Cardiac septum (tissue), 1 donor: ENCODE results near the gene CELSR1. TPM values are rescaled to one million over a fixed set of nuclear protein-coding genes. Genes with fewer than 3 reads are reported as not detected.

Experiments used
- DNase-seq: peaks from one replicate; pipeline ENCODE4 v3.0.0-alpha.2; 2020; ENCODE audit warnings: low spot score
- intact Hi-C: fragments of 100-400 bp; cut with DNase I; formaldehyde crosslinking; loops from one replicate; pipeline ENCODE4 v1.14.0; 2022
- total RNA-seq: library from RNA; stranded (reverse); fragmentation: NEBNext Ultra II Directional; extraction: Animal tissue kit (Norgen Biotek cat#: 25700); gene quantifications from one replicate; pipeline ENCODE4 v1.2.1, GENCODE V29; 2021
- donor health status: DM: no; HTN: no; CAD: no.

Gene CELSR1
- total RNA-seq, 1 donor from 2014 or later: 13.3 TPM

- DNase-seq: no peak
Observed at GRCh38 chr22:46439111-46439510, 98.3 kb downstream of the CELSR1 start.

GRCh38 chr22:46437671-46438440 lies 99.6 kb downstream of the CELSR1 start:
- DNase-seq: no peak
- intact Hi-C loops: no loop called here

More at GRCh38 chr22:46439111-46439510, 98.3 kb downstream of the CELSR1 start:
- intact Hi-C loops: no loop called here

- DNase-seq: no peak
Observed at GRCh38 chr22:46436595-46437175, 100.7 kb downstream of the CELSR1 start.

DNA sequence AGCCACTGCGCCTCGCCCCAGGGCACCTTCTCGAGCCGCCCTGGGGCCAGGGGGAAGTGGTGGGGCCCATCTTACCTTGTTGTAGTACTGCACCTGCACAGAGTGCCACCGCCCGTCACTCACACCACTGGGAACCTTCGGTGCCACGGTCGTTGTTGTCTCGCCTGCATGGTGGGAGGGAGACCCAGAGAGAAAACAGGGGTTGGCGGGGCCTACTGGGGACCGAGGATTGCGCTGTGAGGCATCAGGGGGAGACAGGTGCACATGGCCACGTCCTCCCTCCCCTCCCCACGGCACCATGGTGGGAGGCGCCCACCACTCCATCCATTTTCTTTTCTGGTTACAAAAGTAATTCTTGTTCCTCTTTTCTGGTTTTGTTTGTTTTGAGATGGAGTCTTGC lies 104.1 kb downstream of the CELSR1 start:
- no peak for DNase-seq
- intact Hi-C loops: no loop called here

More at GRCh38 chr22:46436595-46437175, 100.7 kb downstream of the CELSR1 start:
- intact Hi-C loops: no loop called here

GRCh38 chr22:46432164-46433068 lies 105.0 kb downstream of the CELSR1 start:
- DNase-seq: no peak
- intact Hi-C loops: no loop called here

GRCh38 chr22:46430961-46431838 lies 106.2 kb downstream of the CELSR1 start:
- intact Hi-C loops: no loop called here
- DNase-seq: no peak

DNA sequence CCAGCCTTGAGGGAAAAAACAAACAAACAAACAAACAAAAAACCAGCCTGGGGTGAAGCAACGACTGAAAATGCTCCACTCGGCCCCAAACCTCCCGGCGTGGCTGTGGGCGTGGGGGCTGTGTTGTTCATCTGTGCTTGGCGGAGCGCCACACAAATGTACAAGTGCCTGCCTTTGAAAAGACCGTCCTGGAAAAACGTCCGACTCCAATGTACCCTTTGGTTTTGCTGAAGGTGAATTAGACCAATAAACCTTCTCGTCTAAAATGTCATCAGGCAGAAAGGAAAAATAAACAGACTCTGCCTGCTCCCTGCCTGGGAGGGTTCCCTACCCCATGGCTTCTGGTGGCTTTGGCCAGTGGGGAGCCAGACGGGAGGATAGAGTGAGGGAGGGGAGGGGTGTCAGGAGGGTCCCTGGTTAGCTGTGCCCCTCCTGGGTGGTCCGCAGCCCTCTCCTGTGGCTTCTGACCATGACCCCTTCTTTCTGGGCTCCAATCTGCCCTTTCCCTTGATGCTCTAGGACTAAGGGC lies 108.0 kb downstream of the CELSR1 start:
- intact Hi-C loops: no loop called here
- no peak for DNase-seq

- no peak for DNase-seq
- intact Hi-C loops: no loop called here
Observed at GRCh38 chr22:46428602-46429324, 108.7 kb downstream of the CELSR1 start.

- DNase-seq: no peak
- intact Hi-C loops: no loop called here
Observed at GRCh38 chr22:46428171-46428570, 109.2 kb downstream of the CELSR1 start.

- intact Hi-C loops: no loop called here
Observed at GRCh38 chr22:46425016-46425415, 112.4 kb downstream of the CELSR1 start.

DNA sequence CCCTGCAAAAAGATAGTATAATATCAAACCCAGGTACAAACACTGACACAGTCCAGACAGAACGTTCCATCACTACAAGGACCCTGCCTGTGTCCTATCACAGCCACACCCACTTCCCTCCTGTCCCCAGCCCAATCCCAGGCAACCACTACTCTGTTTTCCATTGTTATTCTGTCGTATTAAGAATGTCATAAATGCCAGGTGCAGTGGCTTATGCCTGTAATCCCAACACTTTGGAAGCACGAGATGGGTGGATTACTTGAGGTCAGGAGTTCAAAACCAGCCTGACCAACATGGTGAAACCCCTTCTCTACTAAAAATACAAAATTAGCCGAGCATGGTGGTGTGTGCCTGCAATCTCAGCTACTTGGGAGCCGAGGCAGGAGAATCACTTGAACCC lies 112.9 kb downstream of the CELSR1 start:
- no peak for DNase-seq
- intact Hi-C loops: no loop called here

More at GRCh38 chr22:46425016-46425415, 112.4 kb downstream of the CELSR1 start:
- DNase-seq: no peak

DNA sequence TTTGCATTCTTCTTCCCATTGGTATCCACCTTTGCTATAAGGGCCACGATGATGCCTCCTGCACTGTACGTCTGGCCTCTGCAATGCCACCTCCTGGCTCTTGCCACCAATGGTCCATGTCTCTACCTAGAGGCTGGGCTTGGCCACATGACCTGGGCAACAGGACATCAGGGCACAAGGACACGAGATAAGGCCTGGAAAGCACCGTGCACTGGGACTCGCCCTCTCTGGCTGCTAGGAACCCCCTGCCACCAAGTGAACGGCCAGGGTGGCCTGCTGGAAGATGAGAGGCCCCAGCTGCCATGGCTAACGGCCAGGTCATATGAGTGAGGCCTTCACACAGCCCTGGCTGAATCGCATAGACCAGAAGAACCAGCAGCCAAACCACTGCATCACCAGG lies 114.5 kb downstream of the CELSR1 start:
- intact Hi-C loops: no loop called here
- DNase-seq: no peak

- no peak for DNase-seq
- intact Hi-C loops: no loop called here
Observed at GRCh38 chr22:46421267-46421666, 116.2 kb downstream of the CELSR1 start.

- DNase-seq: no peak
- intact Hi-C loops: no loop called here
Observed at GRCh38 chr22:46419754-46420571, 117.5 kb downstream of the CELSR1 start.

- DNase-seq: no peak
- intact Hi-C loops: no loop called here
Observed at GRCh38 chr22:46418827-46419226, 118.6 kb downstream of the CELSR1 start.

DNA sequence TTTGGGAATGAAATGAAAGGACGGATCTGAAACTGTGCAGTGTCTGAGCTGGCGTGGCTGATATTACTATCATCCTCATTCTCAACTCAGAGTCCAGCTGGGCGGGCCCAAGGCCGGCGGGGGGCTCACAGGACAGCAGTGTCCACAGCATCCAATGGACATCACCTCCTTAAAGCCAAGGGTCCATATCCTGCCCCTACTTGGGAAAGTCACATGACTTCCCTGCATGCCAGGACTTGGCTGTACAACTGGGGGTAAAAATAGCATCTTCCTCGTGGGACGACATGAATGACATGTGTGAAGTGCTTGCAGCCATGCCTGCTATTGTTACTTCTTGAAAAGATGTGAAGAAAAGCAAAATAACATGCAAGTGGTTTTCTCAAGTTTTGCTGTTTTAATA lies 119.7 kb downstream of the CELSR1 start:
- DNase-seq: no peak
- intact Hi-C loops: no loop called here

GRCh38 chr22:46416891-46417580 lies 120.4 kb downstream of the CELSR1 start:
- DNase-seq: no peak
- intact Hi-C loops: no loop called here
